HepG2 (cell line): ENCODE data around the gene LAP3.

ENCODE experiments used
- AKAP8 ChIP-seq: sonication (generic); formaldehyde crosslinking; IDR thresholded peaks from 2 replicates; pipeline ENCODE4 v1.5.1; 2020; ENCODE audit warnings: mild to moderate bottlenecking, missing genetic modification reagents
- ERF ChIP-seq: IDR thresholded peaks from 2 replicates; pipeline ENCODE4 v1.6.1; 2018; ENCODE audit warnings: missing biosample characterization, missing genetic modification reagents
- PCBP1 ChIP-seq: fragments of 200-400 bp; formaldehyde crosslinking; IDR thresholded peaks from 2 replicates; pipeline ENCODE4 v1.6.1; 2017; ENCODE audit warnings: mild to moderate bottlenecking, low read depth, low read length, borderline replicate concordance
- TCF7 ChIP-seq: sonication (generic); IDR thresholded peaks from 2 replicates; pipeline ENCODE4 v1.6.1; 2016; ENCODE audit warnings: antibody characterized with exemption, low read depth
- ZNF235 ChIP-seq: sonication (generic); formaldehyde crosslinking; IDR thresholded peaks from 2 replicates; pipeline ENCODE4 v1.8.1; 2023; ENCODE audit warnings: mild to moderate bottlenecking, missing genetic modification reagents, borderline replicate concordance
- ZNF282 ChIP-seq: fragments of 450-650 bp; IDR thresholded peaks from 2 replicates; pipeline ENCODE4 v1.6.1; 2018; ENCODE audit not compliant: partially characterized antibody
- ZNF549 ChIP-seq: sonication (generic); formaldehyde crosslinking; IDR thresholded peaks from 2 replicates; pipeline ENCODE4 v1.5.0; 2020; ENCODE audit warnings: missing genetic modification reagents
- TF ChIP-seq, protein P1 (sequence below): IDR thresholded peaks from 2 replicates; pipeline ENCODE4 v1.6.1; 2016; ENCODE audit warnings: mild to moderate bottlenecking, missing biosample characterization, missing genetic modification reagents
- TF ChIP-seq, protein P2 (sequence below): sonication (generic); formaldehyde crosslinking; IDR thresholded peaks from 2 replicates; pipeline ENCODE4 v1.8.0; 2023; ENCODE audit warnings: mild to moderate bottlenecking, missing genetic modification reagents

DNA sequence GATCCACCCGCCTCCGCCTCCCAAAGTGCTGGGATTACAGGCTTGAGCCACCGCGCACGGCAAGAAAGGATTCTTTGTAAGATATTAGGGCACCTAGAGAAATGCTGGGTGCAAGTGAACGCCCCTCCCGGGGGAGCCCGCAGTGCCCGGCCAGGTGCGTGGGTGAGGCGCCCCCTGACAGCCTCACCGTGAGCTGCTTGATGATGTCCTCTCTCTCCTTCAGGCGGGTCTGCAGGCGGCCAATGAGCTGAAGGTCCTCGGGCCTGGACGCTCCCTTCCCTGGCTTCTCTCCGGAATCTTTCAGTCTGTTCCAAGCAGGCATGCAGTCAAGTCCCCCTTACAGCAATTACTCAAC is 59.3 kb downstream of the LAP3 start:
- TF ChIP-seq, protein P1, sequence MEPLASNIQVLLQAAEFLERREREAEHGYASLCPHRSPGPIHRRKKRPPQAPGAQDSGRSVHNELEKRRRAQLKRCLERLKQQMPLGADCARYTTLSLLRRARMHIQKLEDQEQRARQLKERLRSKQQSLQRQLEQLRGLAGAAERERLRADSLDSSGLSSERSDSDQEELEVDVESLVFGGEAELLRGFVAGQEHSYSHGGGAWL: no peak
- no peak for TF ChIP-seq ZNF549 (CRISPR knock-in tag)
- TF ChIP-seq ZNF282: no peak
- no peak for TF ChIP-seq ZNF235 (CRISPR knock-in tag)
- TF ChIP-seq PCBP1: no peak
- no peak for TF ChIP-seq ERF
- TF ChIP-seq, protein P2, sequence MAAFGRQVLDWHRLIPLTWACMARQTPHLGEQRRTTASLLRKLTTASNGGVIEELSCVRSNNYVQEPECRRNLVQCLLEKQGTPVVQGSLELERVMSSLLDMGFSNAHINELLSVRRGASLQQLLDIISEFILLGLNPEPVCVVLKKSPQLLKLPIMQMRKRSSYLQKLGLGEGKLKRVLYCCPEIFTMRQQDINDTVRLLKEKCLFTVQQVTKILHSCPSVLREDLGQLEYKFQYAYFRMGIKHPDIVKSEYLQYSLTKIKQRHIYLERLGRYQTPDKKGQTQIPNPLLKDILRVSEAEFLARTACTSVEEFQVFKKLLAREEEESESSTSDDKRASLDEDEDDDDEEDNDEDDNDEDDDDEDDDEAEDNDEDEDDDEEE (CRISPR knock-in tag): no peak
- no peak for TF ChIP-seq TCF7
- TF ChIP-seq AKAP8 (CRISPR knock-in tag): no peak
